Neuronal stem cell (in vitro differentiated cells): Measurements from ENCODE around the gene C1orf141.
A peak's percentile ranks its signal among the peaks of the same experiment; 100 is the strongest.

ENCODE experiments used
- DNase-seq: peaks from one replicate; pipeline ENCODE4 v3.0.0-alpha.2; 2013; ENCODE audit warnings: low spot score
- H2AFZ ChIP-seq: one replicate; pipeline ENCODE4 v1.6.1; 2013; ENCODE audit warnings: mild to moderate bottlenecking, low read length, inconsistent platforms
- H2AK5ac ChIP-seq: 2 replicates; pipeline ENCODE4 v1.6.1; 2013; ENCODE audit warnings: low read depth, mild to moderate bottlenecking, inconsistent platforms, low read length, moderate library complexity, mixed read lengths
- H2BK120ac ChIP-seq: 2 replicates; pipeline ENCODE4 v1.6.1; 2013; ENCODE audit warnings: low read depth, mild to moderate bottlenecking, inconsistent platforms, low read length, moderate library complexity, mixed read lengths
- H2BK12ac ChIP-seq: one replicate; pipeline ENCODE4 v1.6.1; 2013; ENCODE audit warnings: low read length, inconsistent platforms
- H2BK15ac ChIP-seq: 2 replicates; pipeline ENCODE4 v1.6.1; 2013; ENCODE audit warnings: mild to moderate bottlenecking, low read length, inconsistent platforms, mixed read lengths
- H2BK5ac ChIP-seq: one replicate; pipeline ENCODE4 v1.6.1; 2013; ENCODE audit warnings: inconsistent platforms, mild to moderate bottlenecking, low read length, moderate library complexity
- H3K14ac ChIP-seq: one replicate; pipeline ENCODE4 v1.6.1; 2013; ENCODE audit warnings: low read length, inconsistent platforms
- H3K18ac ChIP-seq: 2 replicates; pipeline ENCODE4 v1.6.1; 2013; ENCODE audit warnings: low read length, inconsistent platforms
- H3K23ac ChIP-seq: 2 replicates; pipeline ENCODE4 v1.6.1; 2013; ENCODE audit warnings: low read depth, mild to moderate bottlenecking, mixed read lengths, low read length, inconsistent platforms; ENCODE audit not compliant: poor library complexity
- H3K27ac ChIP-seq: replicated peaks from 3 replicates; pipeline ENCODE4 v1.5.1; 2013; ENCODE audit warnings: low read length, inconsistent platforms
- H3K27me3 ChIP-seq, 3 experiments: 2 replicates each; pipeline ENCODE4 v1.6.1; 2013; ENCODE audit warnings: low read length in 3 of 3, mild to moderate bottlenecking in 2 of 3, inconsistent platforms in 1 of 3, low read depth in 1 of 3, mixed read lengths in 1 of 3, moderate library complexity in 1 of 3; ENCODE audit not compliant: control insufficient read depth in 3 of 3, insufficient read depth in 3 of 3
- H3K36me3 ChIP-seq, 2 donors: replicated peaks in 1 of 2; 2 replicates each; pipeline ENCODE4 v1.6.1; 2013; ENCODE audit warnings: low read length in 2 of 2; ENCODE audit not compliant: control insufficient read depth in 2 of 2, insufficient read depth in 2 of 2
- H3K4ac ChIP-seq: 2 replicates; pipeline ENCODE4 v1.6.1; 2013; ENCODE audit warnings: inconsistent platforms, mild to moderate bottlenecking, low read length, moderate library complexity
- H3K4me1 ChIP-seq, 2 donors: 1 replicate in 1 of 2; 2 replicates in 1 of 2; pipeline ENCODE4 v1.6.1; 2013; ENCODE audit warnings: low read length in 2 of 2, low read depth in 1 of 2; ENCODE audit not compliant: control insufficient read depth in 2 of 2, insufficient read depth in 1 of 2
- H3K4me2 ChIP-seq: one replicate; pipeline ENCODE4 v1.6.1; 2013; ENCODE audit warnings: mild to moderate bottlenecking, low read length, inconsistent platforms; ENCODE audit not compliant: insufficient read depth, poor library complexity, severe bottlenecking
- H3K4me3 ChIP-seq, 2 donors: 2 replicates each; pipeline ENCODE4 v1.5.1; 2013; ENCODE audit warnings: low read length in 2 of 2, mild to moderate bottlenecking in 2 of 2, inconsistent platforms in 1 of 2, moderate library complexity in 1 of 2
- H3K79me1 ChIP-seq: one replicate; pipeline ENCODE4 v1.6.1; 2013; ENCODE audit warnings: low read depth, mild to moderate bottlenecking, inconsistent platforms, low read length, moderate library complexity
- H3K9ac ChIP-seq: one replicate; pipeline ENCODE4 v1.6.1; 2013; ENCODE audit warnings: mild to moderate bottlenecking, low read depth, low read length, inconsistent platforms; ENCODE audit not compliant: poor library complexity
- H3K9me3 ChIP-seq, 2 donors: replicated peaks in 1 of 2; 2 replicates each; pipeline versions ENCODE3 to v1.6.1; 2013; ENCODE audit warnings: low read length in 2 of 2, mild to moderate bottlenecking in 2 of 2, inconsistent platforms in 1 of 2, low read depth in 1 of 2, mixed read lengths in 1 of 2, moderate library complexity in 1 of 2; ENCODE audit not compliant: control insufficient read depth in 2 of 2, insufficient read depth in 1 of 2
- H4K8ac ChIP-seq: one replicate; pipeline ENCODE4 v1.6.1; 2013; ENCODE audit warnings: low read depth, mild to moderate bottlenecking, inconsistent platforms, low read length, moderate library complexity
- H4K91ac ChIP-seq: one replicate; pipeline ENCODE4 v1.6.1; 2013; ENCODE audit warnings: low read length, low read depth, mild to moderate bottlenecking, inconsistent platforms; ENCODE audit not compliant: poor library complexity
- WGBS, 2 donors: extraction: QIAGEN DNeasy Blood & Tissue Kit; methylation state at CpG; one replicate each; pipeline ENCODE4 v1.1.7; 2013; ENCODE audit warnings: missing lambda C conversion rate in 2 of 2, mixed read lengths in 1 of 2; ENCODE audit not compliant: insufficient read length in 2 of 2, insufficient replicate concordance in 1 of 2; ENCODE audit errors: extremely low coverage in 2 of 2; 5-methylcytosine and 5-hydroxymethylcytosine counted together

Gene C1orf141

GRCh38 chr1:67058242-67058641 is 76.5 kb downstream of the C1orf141 start:
- Histone ChIP-seq H3K4me2 (no peak overlapping the region), H2BK15ac (no peak overlapping the region), H3K27ac (no peak overlapping the region), H3K4me3 (no peak overlapping the region), H4K91ac (no peak overlapping the region), H2AK5ac (no peak overlapping the region), H3K36me3 (no peaks in the 10 kb centered on the region), H2BK5ac (no peak overlapping the region), H3K4ac (no peak overlapping the region), H2AFZ (no peak overlapping the region), H3K79me1 (peaks cover 2% of the 10 kb centered on the region), H3K14ac (no peak overlapping the region), H2BK12ac (no peak overlapping the region), H3K9me3 (no peaks in the 10 kb centered on the region), H3K4me1 (peaks cover 7 to 22% of the 10 kb centered on the region in 2 donors), H3K27me3 (no peaks in the 10 kb centered on the region), H3K18ac (no peak overlapping the region), H3K9ac (no peak overlapping the region), H4K8ac (no peak overlapping the region), H3K23ac (no peak overlapping the region), H2BK120ac (no peak overlapping the region)
- WGBS, 2 donors, result no CpG with 5 or more reads among the region's 1 CpG
- peak; percentile 11 for DNase-seq

- Histone ChIP-seq H2BK15ac (peak within 1 kb of the TSS; percentile 58), H3K27ac (peak within 1 kb of the TSS; percentile 96), H4K91ac (no peak within 1 kb of the TSS), H3K4me3 (peak within 1 kb of the TSS; percentile 73 to 82), H3K9me3 (no peaks in the 10 kb centered on the region), H3K36me3 (peaks cover 0 to 20% of the 10 kb centered on the region in 2 donors), H2BK5ac (peak within 1 kb of the TSS; percentile 75), H3K18ac (peak within 1 kb of the TSS; percentile 97), H3K27me3 (peaks cover 0 to 2% (median 0%) of the 10 kb centered on the region in 3 experiments), H3K79me1 (peaks cover 2% of the 10 kb centered on the region), H2AFZ (peak within 1 kb of the TSS; percentile 97), H3K4me2 (peak within 1 kb of the TSS; percentile 83), H3K4ac (no peak within 1 kb of the TSS), H3K4me1 (peaks cover 8 to 31% of the 10 kb centered on the region in 2 donors), H3K14ac (peak within 1 kb of the TSS; percentile 49), H3K9ac (peak within 1 kb of the TSS; percentile 85), H2BK120ac (no peak within 1 kb of the TSS), H3K23ac (peak within 1 kb of the TSS; percentile 89), H2AK5ac (no peak within 1 kb of the TSS), H4K8ac (no peak within 1 kb of the TSS), H2BK12ac (no peak within 1 kb of the TSS)
- no CpG with 5 or more reads among the region's 73 CpGs for WGBS, 2 donors
- DNase-seq, result peak; percentile 81
Measured at GRCh38 chr1:67053785-67054772, 80.7 kb downstream of the C1orf141 start, which contains the start of gene SLC35D1. SLC35D1 (minus strand) TSS chr1:67054148; CDS start chr1:67054013, 135 bp downstream.

- peaks cover 5 to 25% of the 10 kb centered on the region in 2 donors for H3K4me1 ChIP-seq
- no peaks in the 10 kb centered on the region for H3K9me3 ChIP-seq
- H3K36me3 ChIP-seq, result peaks cover 0 to 26% of the 10 kb centered on the region in 2 donors
- no peak overlapping the region for H2AK5ac ChIP-seq
- peak overlapping the region; percentile 97 for H3K18ac ChIP-seq
- no peak overlapping the region for H4K91ac ChIP-seq
- peak; percentile 64 for DNase-seq
- H3K27me3 ChIP-seq, result peaks cover 0 to 2% (median 0%) of the 10 kb centered on the region in 3 experiments
- peak overlapping the region; percentile 75 for H2BK5ac ChIP-seq
- H3K14ac ChIP-seq, result peak overlapping the region; percentile 49
- peak overlapping the region; percentile 85 for H3K9ac ChIP-seq
- no peak overlapping the region for H4K8ac ChIP-seq
- H3K79me1 ChIP-seq, result peaks cover 2% of the 10 kb centered on the region
- peak overlapping the region; percentile 83 for H3K4me2 ChIP-seq
- H3K23ac ChIP-seq, result no peak overlapping the region
- H2AFZ ChIP-seq, result peak overlapping the region; percentile 97
- no CpG with 5 or more reads among the region's 34 CpGs for whole genome bisulfite sequencing, 2 donors
- no peak overlapping the region for H3K4ac ChIP-seq
- H2BK120ac ChIP-seq, result no peak overlapping the region
- H3K27ac ChIP-seq, result peak overlapping the region; percentile 96
- H2BK12ac ChIP-seq, result no peak overlapping the region
- H2BK15ac ChIP-seq, result no peak overlapping the region
- H3K4me3 ChIP-seq, result peak overlapping the region; percentile 73 to 82
Measured at GRCh38 chr1:67053535-67053784, 81.3 kb downstream of the C1orf141 start.
